ENCODE measurements around the gene SNPH.
"Not testable (repeated sequence)": the region's sequence is repeated elsewhere in the genome, so short reads cannot be mapped to it uniquely, and the experiment has no call there.

SNPH gene

GRCh38 chr20:1266167-1266973 lies at the start of gene SNPH:
SNPH (plus strand) TSS chr20:1266294; CDS start chr20:1296240, 29,946 bp downstream.
- FAIRE-seq: no peak

GRCh38 chr20:1216527-1217427 lies 49.3 kb upstream of the SNPH start:
- not testable (repeated sequence) for FAIRE-seq

- FAIRE-seq: not testable (repeated sequence)
Observed at GRCh38 chr20:1222750-1223149, 43.3 kb upstream of the SNPH start.

- FAIRE-seq: no peak
Observed at GRCh38 chr20:1224205-1224890, 41.7 kb upstream of the SNPH start.

- no peak for FAIRE-seq
Observed at GRCh38 chr20:1225263-1225782, 40.8 kb upstream of the SNPH start.

- no peak for FAIRE-seq
Observed at GRCh38 chr20:1225783-1226654, 40.1 kb upstream of the SNPH start, which contains the start of gene RAD21L1. RAD21L1 (plus strand) TSS chr20:1226044; CDS start chr20:1228454, 2,410 bp downstream.

GRCh38 chr20:1229541-1229940 lies 36.6 kb upstream of the SNPH start:
- no peak for FAIRE-seq

- no peak for FAIRE-seq
Observed at GRCh38 chr20:1232286-1233111, 33.6 kb upstream of the SNPH start.

- no peak for FAIRE-seq
Observed at GRCh38 chr20:1240549-1240948, 25.5 kb upstream of the SNPH start.

GRCh38 chr20:1241456-1241855 lies 24.6 kb upstream of the SNPH start:
- FAIRE-seq: no peak

- no peak for FAIRE-seq
Observed at GRCh38 chr20:1242099-1242498, 24.0 kb upstream of the SNPH start.

- FAIRE-seq: no peak
Observed at GRCh38 chr20:1242530-1242929, 23.6 kb upstream of the SNPH start.

GRCh38 chr20:1245578-1245977 lies 20.5 kb upstream of the SNPH start:
- FAIRE-seq: no peak

GRCh38 chr20:1247689-1248088 lies 18.4 kb upstream of the SNPH start:
- FAIRE-seq: no peak

GRCh38 chr20:1250282-1250681 lies 15.8 kb upstream of the SNPH start:
- FAIRE-seq: not testable (repeated sequence)

- no peak for FAIRE-seq
Observed at GRCh38 chr20:1252416-1252815, 13.7 kb upstream of the SNPH start.

GRCh38 chr20:1254254-1254653 lies 11.8 kb upstream of the SNPH start:
- no peak for FAIRE-seq

- FAIRE-seq: no peak
Observed at GRCh38 chr20:1255675-1256074, 10.4 kb upstream of the SNPH start.

- FAIRE-seq: no peak
Observed at GRCh38 chr20:1263853-1264252, 2.2 kb upstream of the SNPH start.

GRCh38 chr20:1264727-1265126 lies 1.4 kb upstream of the SNPH start:
- FAIRE-seq: no peak

Measured in A204.1 (cell line).